GM12892 (cell line): ENCODE measurements around the gene ARHGEF19.

ENCODE experiments used
- POLR2A ChIP-seq: IDR thresholded peaks from 2 replicates; pipeline ENCODE4 v1.6.1; 2011; ENCODE audit warnings: low read depth, low read length, control low read depth
- POLR2AphosphoS5 ChIP-seq: IDR thresholded peaks from 2 replicates; pipeline ENCODE4 v1.6.1; 2011; ENCODE audit warnings: low read depth, low read length, control low read depth
- TAF1 ChIP-seq: IDR thresholded peaks from 2 replicates; pipeline ENCODE4 v1.6.1; 2011; ENCODE audit warnings: low read depth, mild to moderate bottlenecking, control low read depth, low read length, borderline replicate concordance

DNA sequence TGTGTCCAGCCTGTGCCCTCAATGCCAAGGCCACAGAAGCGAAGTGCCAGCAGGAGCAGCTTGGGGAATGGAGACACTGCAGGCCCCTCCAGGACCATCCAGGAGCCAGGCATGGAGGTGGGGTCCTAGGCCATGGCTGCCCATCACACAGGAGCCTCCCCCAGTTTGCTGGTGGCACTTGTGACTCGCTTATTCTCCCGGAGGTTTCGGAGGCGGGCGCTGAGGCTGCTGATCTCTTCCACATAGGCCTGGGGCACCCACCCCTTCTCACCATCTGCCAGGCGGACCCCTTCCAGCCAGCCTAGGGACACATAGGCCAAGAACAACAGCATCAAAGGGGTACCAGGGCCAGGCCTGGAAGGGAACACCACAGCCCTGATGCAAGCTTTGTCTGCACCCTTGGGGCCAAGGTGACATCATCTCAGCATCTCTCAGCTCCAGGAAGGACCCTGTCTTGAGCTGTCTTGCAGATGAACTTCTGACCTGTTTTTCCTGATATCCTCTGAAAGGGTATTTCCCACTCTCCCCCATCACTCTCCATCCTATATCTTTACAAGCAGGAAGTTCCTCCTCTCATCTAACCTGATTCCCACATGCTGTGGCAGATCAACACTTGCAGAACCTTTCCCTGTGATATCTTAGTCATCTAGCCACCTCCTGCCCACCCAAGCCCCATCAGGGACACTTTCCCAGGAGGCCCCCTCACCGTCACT, 13.9 kb downstream of the ARHGEF19 start:
- no peak for TF ChIP-seq POLR2A
- TF ChIP-seq POLR2AphosphoS5: no peak
- no peak for TF ChIP-seq TAF1
